RCC 7860 (cell line): ENCODE data around the gene MYO3A.

ENCODE experiments used
- DNase-seq: peaks from one replicate; pipeline ENCODE4 v3.0.0-alpha.2; 2015; ENCODE audit warnings: low spot score
- FAIRE-seq: peaks from 2 replicates; lab custom pipeline; 2012; peaks lifted over from hg19 to GRCh38; lab: Jason Lieb, UNC

Gene MYO3A

GRCh38 chr10:26213157-26213800 lies 279.2 kb downstream of the MYO3A start:
- FAIRE-seq (no peak), DNase-seq (no peak)

GRCh38 chr10:26214004-26214403 lies 280.0 kb downstream of the MYO3A start:
- DNase-seq (no peak), FAIRE-seq (no peak)

DNA sequence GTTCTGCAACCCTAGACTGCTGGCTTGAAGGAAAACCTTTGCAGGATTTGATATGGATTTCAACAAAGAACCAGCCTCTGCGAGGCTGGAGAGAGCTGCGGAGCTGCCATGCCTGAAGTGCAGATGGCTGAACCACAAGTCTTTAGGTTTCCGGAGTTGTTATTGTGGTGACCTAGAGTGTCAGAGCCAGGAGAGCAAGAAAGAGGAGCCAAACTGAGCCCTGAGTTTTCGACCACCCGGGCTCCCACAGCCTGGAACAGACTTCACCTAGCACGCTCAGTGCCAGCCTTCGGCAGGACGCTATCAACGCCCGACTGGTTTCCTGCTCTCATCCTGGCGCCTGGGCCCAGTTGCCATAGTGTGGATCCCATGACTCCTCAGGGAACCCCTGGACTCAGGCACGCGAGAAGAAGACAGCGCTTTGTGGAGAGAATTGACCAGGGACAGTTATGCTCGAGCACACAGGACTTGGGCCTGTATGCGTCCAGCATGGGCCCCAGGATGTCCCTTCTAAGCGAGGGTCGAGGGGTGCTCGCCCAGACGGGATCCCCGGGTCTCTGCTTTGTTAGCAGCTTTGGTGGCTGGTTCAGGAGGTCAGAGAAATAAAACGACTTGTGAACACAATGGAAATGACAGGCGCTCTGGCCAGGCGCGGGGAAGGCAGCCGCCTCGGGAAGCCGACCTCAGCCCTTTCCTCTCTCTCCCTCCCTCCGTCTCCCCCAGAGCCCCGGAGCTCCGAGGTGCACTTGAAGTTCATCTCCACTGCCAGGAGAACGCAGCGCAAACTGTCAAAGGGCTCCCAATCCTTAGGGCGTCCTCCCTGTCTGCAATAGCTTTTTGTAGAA lies 280.7 kb downstream of the MYO3A start:
- DNase-seq: no peak
- no peak for FAIRE-seq

GRCh38 chr10:26215396-26215934 lies 281.4 kb downstream of the MYO3A start:
- DNase-seq: no peak
- no peak for FAIRE-seq

DNA sequence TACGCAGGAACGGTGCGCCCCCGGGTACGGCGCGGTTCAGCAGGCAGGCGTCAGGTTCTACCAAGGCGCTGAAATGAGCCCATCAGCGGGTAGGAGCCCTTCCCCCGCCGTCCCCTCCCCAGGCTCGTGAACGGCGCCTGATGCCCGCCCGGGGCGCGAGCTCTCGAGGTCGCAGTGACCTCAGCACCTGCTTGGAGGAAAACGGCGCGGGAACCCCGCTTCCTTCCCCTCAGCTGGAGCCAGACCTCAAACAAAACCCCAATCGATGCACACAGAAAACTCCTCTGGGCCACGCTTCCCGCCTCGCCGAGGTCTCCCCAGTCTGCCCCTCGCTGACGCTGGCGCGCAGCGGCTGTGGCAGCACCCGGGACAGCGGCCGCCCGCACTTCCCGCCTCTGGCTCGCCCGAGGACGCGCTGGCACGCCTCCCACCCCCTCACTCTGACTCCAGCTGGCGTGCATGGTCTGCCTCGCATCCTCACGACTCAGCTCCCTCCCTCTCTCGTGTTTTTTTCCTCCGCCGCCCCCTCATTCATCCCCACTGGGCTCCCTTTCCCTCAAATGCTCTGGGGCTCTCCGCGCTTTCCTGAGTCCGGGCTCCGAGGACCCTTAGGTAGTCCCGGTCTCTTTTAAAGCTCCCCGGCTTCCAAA lies 282.0 kb downstream of the MYO3A start:
- FAIRE-seq (no peak), DNase-seq (no peak)

GRCh38 chr10:26216585-26217395 lies 282.8 kb downstream of the MYO3A start, which contains the start of gene GAD2:
GAD2 (plus strand) TSS chr10:26216774; CDS start chr10:26216810, 36 bp downstream.
- no peak for FAIRE-seq
- no peak for DNase-seq

- FAIRE-seq (no peak), DNase-seq (no peak)
Measured at GRCh38 chr10:26217396-26218086, 283.5 kb downstream of the MYO3A start.

DNA sequence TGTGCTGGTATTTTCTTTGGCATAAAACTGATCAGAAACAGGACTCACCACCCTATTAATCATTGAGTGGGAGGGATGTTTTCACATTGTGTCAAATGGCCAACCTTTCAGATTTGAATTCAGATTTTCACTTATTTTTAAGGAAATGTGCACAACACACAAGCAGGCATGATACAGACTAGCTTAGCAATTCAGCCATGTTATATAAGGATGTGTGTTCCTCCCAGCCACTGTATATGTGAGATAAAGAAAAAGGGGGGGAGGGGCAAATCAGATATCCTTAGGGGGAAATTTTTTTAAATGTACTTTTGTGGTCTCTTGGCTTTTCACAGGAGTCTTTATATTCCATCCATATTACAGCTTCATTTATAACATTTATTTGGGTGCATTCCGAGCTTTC lies 285.6 kb downstream of the MYO3A start:
- FAIRE-seq: no peak
- DNase-seq: no peak

GRCh38 chr10:26220901-26221300 lies 286.9 kb downstream of the MYO3A start:
- no peak for FAIRE-seq
- no peak for DNase-seq

GRCh38 chr10:26221541-26221940 lies 287.5 kb downstream of the MYO3A start:
- FAIRE-seq (no peak), DNase-seq (no peak)

GRCh38 chr10:26222563-26222962 lies 288.5 kb downstream of the MYO3A start:
- FAIRE-seq (no peak), DNase-seq (no peak)

DNA sequence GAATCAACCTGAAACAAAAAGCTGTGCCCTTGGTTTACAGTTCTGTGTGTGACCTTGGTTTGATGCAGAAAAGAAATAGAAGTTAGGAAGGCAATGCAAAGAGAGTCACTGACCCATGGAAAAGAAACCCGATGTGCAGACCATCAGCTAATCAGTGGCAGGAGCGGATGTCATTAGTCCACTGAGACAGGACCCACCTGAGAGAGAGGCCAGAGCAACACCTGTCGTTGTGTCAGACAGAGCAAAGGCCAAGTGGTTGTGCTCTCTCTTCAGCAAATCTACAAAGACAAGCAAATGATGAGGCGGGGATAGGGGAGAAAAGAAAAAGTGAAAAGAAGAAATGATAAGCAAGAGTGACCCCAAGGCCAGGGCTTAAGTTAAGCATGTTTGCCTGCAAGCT lies 291.3 kb downstream of the MYO3A start:
- FAIRE-seq: no peak

GRCh38 chr10:26227786-26228185 lies 293.8 kb downstream of the MYO3A start:
- FAIRE-seq: no peak
- no peak for DNase-seq

More for the DNA sequence above, 291.3 kb downstream of the MYO3A start:
- DNase-seq: no peak

DNA sequence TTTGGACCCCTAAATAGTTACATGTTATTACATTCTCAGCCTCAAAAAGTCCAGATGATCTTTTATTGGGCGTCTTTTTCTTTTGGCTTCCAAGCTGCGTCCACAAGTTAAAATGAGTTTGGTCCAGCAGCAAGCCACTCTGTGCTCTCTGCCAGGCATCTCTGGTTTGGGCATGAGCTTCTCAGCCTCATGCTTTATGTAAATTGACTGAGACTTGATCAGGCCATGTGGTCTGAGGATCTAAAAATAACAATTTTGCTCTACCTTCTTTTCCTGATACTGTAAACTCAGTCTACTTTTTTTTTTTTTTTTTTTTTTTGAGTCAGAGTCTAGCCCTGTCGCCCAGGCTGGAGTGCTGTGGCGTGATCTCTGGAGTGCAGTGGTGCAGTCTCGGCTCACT lies 298.1 kb downstream of the MYO3A start:
- DNase-seq (no peak), FAIRE-seq (no peak)

GRCh38 chr10:26235761-26236160 lies 301.7 kb downstream of the MYO3A start:
- no peak for FAIRE-seq

GRCh38 chr10:26238378-26238777 lies 304.3 kb downstream of the MYO3A start:
- FAIRE-seq (no peak), DNase-seq (no peak)

More at GRCh38 chr10:26235761-26236160, 301.7 kb downstream of the MYO3A start:
- no peak for DNase-seq

DNA sequence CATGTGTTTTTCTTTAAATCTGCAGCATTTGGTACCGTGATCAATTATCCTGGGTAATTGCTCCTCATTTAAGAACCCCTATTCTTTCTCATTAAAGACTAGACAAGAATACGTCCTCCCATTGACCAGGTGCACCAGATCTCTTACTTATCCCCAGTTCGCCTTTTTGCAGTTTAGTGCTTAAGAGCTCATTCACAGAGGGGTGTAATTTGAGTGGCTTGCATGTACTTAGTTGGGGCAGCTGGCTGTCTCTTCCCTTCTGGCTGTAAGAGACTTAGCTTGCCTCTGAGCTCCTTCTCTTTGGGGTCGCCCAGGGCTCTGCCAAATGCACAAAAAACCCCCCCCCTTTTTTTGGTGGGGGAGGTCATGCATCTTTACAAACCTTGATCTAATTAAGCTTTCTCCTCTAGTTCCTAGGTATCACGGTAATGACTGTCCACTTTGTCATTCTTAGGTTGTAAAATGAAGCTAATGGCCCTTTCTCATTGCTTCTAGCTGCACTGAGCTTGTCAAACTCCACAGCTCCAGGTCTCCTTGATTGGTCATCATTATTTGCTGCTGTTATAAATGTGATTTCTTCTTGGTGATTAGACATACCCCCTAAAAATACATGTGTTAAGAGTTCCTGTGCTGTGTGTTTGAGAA lies 308.8 kb downstream of the MYO3A start:
- DNase-seq: no peak
- no peak for FAIRE-seq

DNA sequence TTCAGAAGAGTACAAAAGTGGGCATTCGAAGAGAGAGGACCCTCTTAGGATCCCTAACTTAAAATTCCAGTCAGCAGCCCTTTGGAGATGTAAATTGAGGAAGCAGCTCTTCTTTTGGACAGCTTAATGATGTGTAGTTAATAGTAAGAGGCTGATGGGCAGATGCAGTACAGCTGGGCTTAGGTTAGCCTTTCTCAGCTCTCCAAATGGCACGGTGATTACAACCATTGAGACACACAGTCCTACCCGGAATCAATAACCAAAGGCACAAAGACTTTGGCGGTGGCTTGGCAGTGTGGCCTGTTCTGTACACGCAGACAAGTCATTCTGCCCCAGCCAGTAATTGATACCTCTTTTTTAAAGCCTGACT lies 309.3 kb downstream of the MYO3A start:
- FAIRE-seq: no peak

DNA sequence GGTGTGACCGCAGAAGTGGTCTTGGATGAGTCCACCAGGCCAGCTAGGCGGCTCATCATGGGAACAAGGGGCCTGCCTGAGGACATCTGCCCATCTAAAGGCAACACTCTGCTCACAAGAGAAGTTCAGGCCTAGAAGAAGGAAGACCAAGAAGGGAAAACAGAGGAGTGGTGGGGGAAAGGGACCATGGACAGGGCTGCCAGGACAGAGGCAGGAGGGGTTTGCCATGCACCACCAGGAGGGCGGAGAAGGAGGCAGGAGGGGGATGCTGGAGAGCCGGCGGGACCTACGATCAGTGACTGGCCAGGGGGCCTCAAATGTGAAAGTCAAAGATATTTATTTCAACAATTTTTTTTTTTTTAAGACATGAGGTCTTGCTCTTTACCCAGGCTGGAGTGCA lies 315.7 kb downstream of the MYO3A start:
- DNase-seq: no peak
- FAIRE-seq: no peak

More for the DNA sequence above, 309.3 kb downstream of the MYO3A start:
- DNase-seq: no peak

DNA sequence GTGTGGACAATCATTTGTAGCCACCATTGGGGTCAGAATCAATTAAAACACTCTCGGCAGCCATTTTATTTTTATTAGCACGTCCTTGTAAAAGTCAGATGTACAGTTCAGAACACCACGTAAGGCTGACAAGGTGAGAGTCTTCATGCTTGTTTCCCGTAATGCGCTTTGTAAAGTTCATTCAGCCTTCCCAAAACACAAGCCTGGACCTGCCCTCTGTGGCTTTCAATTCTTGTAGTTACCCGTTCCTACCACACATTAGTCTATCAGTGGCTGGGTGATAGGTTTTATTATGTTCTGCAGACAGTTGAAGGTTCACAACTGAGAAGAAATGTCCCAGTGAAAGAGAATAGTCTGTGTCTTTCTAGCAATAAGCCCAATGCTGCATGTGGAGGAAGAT lies 317.9 kb downstream of the MYO3A start:
- DNase-seq (no peak), FAIRE-seq (no peak)
